NOMO-1 (cell line): ENCODE data around the gene RIC3.
A peak's percentile ranks its signal among the peaks of the same experiment; 100 is the strongest.
"Not testable (repeated sequence)": the region's sequence is repeated elsewhere in the genome, so short reads cannot be mapped to it uniquely, and the experiment has no call there.

ENCODE experiments used
- DNase-seq, 2 experiments: peaks; one replicate each; lab custom pipeline; 2025; ENCODE audit not compliant: unreplicated experiment in 2 of 2; lab: John Stamatoyannopoulos, UW

Gene RIC3

DNA sequence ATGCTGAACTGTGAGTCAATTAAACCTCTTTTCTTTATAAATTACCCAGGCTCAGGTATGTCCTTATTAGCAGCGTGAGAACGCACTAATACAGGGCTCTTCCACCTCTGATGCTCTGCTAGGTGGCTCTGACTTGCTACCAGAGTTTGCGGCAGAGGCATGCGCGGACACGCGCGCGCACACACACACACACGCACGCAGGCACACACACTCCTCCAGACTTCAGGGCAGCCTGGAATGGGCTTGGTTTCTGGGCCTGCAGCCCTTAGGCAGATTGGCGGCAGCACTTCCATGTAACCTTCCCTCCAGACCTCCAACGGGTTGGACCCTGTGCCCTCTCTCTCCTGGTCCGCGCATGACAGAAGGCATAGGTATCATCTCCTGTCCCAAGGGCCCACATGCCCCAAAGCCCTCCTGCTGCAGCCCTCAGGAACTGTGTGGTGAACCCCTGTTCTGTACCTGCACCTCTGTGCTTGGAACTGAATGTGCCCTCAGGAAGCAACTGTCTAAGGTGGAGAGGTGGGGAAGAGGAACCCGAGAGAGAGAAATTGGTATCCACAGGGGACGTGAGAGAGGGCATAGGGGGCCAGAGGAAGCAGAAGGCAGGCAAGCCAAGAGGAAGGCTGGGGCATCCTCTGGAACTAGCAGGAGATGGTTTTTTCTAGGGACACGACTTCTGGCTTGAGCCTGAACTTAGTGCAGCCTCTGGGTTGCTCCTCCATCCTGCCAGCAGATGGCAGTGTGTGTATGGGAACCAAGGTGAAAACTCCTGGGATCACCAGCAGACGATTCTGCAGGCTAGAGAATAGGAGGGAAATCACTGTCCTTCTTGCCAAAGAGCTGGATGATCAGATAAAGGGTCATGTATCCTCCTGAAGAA is 23.4 kb upstream of the RIC3 start:
- DNase-seq, result peak in 1 of 2 experiments; percentile 17

DNA sequence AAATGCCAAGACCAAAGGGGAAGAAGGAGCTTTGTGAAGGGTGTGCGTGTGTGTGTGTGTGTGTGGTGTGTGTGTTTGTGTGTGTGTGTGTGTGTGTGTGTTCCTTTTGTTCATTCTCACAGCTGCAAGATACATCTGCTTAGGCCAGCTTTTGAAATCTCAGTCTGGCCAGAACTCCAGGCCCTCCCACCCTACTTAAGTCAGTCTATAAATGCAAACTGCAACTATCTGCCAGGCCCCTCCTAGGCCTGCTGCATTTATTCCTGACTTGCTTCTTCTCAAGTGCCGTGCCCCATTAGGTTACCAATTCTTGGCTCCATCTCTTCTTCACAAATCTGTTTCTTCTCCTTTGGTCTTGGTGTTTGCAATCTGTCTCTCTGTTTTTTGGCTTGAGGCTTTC is 21.6 kb upstream of the RIC3 start:
- DNase-seq, result no peak

DNA sequence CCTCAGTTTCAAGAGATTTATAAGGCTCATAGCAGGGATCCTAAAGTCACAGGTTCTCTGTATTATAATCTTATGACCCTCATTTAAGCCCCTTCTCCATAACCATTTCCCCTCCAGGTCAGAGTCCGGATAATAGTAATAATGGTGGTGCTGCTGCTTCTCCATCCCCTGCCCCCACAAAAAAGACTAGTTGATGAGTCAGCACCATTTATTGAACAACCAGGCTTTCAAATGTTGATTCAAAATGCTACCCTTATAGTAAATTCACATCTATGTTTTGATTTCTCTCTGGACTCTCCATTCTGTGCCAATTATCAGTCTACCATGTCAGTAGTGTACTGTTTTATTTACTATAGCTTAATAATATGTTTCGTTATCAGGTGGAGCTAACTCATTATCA is 17.6 kb upstream of the RIC3 start:
- DNase-seq, result no peak

DNA sequence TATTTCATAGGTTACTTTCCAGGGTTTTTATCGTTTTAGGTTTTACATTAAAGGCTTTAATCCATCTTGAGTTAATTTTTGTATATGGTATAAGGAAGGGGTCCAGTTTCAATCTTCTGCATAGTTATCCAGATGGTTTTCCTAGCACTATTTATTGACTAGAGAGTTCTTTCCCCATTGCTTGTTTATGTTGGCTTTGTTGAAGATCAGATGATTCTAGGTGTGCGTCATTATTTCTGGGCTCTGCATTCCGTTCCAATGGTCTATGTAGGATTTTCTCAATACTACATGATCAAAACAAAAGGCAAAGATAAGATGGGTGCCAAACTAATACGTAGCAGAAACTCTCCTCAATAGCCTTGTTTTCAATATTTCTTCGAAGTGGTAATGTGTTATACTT is 14.3 kb upstream of the RIC3 start:
- no peak for DNase-seq

DNA sequence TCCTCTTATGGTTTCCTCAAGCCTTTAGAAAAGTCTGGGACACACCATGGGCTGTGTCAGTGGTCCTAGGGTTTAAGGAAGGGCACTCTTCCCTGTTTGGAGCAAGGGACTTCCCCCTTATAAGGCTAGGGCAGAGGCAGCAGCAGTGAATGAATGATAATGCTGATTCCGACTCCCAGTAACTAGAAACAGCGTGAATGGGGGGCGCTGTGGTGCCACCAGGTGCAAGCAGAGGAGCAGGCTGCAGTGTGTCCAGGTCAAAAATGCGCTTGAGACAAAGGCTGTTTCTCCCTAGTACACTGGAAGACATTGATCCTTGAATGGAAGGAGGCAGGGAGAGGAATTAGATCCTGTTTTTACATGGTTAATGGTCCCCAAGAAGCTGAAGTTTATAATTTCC is 11.6 kb upstream of the RIC3 start:
- DNase-seq, result no peak

DNA sequence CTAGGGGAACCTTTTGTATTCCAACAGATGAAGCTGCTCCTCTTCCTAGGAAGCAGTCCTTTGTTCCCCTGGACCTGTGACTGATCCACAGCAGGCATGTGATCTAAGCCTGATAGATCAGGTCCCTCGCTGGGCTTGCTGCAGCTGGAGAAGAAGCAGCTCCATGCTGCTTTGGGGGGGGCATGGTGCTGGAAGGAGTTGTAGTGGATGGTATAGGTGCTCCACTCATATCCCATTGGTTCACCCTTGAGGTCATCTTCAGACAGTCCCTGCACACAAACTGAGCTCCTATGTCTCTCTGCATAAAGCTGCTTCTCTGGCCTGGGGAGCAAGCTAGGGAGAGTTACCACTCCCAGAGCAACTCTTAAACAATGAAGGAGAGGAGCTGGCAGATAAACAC is 9.5 kb upstream of the RIC3 start:
- DNase-seq, result no peak

DNA sequence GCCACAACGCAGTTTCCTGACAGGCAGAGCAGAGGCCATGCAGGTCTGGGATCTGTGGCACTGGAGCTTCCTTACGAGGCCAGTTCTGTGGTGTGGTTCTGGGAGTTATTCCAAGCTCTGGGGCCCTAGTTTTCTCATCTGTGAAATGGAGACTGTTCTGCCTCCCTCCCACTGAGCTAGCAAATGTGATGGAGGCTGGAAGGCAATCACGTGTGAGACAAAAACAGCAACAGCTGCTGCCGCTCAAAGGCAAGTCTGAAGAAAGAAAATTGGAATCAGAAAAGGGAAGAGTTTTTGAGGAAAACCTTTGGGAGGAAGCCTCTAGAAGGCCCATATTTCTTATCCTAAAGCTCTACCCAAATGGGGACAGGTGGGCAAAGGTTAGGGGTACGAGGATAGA is 8.3 kb upstream of the RIC3 start:
- no peak for DNase-seq

DNA sequence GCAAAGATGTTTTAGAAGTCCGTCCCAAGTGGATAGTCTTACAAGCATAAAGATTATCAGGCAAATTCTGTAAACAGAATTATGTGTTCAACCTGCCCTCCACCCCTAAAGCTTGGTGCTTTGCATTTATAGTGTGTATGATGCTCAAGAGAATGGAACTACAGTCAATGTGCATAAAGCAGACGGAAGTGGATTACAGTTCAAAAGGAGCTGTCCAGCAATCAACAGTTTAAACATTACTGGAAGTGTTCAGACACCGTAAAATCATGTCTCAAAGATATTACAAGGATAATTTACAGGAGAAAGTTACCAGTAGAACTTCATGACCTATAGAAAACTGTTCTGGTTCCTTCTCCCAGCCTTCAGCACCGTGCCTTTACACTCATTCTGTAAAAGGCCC is 1.0 kb downstream of the RIC3 start:
- DNase-seq, result no peak

DNA sequence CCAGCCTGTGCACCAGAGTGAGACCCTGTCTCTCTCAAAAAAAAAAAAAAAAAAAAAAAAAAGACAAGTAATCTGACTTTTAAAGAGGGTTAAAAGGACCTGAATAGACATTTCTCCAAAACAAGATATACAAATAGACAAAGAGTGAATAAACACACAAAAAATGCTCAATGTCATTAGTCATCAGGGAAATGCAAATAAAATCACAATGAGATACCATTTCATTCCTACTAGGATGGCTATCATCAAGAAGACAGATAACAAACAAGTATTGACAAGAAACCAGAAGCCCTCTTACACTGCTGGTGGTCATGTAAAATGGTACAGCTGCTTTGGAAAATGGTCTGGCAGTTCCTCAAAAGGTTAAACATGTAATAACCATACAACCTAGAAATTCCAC is 4.1 kb downstream of the RIC3 start:
- DNase-seq, result no peak

DNA sequence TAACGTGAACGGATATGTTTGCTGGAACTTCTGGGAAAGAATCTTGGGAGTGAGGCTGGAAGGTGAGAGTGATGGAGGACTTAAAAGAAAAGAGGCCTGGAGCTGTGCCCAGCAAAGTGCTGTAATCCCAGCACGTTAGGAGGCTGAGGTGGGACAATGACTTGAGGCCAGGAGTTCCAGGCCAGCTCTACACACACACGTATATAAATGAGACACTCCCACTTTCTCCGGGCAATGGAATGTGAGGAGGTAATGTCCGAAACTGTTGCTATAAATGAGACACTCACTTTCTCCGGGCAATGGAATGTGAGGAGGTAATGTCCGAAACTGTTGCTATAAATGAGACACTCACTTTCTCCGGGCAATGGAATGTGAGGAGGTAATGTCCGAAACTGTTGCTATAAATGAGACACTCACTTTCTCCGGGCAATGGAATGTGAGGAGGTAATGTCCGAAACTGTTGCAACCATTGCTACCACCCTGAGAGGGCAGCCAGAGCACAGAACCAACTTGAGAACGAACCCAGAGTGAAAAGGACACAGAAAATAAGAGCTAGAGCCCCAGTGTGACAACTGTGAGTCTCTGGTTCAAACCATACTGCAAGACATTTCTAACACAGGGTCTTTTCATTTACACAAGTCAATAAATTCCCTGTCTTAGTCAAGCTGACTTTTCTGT is 7.1 kb downstream of the RIC3 start:
- DNase-seq, result not testable (repeated sequence)

DNA sequence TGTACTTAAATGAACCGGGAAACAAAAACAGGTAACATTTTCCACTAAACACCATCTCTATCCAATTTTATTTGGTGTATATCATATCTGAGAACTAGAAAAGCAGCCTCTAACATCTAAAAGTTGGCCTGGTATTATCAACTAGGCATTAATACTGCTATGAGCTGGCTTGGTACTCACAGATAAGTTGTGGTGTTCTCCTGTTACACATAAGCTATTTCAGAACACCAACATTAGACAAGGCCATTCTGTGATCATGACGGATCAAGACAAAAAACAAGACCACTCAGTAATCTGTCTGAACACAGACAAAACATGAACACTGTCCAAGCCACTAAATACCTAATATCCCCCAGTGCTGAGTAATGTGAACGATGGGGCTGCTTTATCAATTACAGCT is 11.9 kb downstream of the RIC3 start:
- no peak for DNase-seq

DNA sequence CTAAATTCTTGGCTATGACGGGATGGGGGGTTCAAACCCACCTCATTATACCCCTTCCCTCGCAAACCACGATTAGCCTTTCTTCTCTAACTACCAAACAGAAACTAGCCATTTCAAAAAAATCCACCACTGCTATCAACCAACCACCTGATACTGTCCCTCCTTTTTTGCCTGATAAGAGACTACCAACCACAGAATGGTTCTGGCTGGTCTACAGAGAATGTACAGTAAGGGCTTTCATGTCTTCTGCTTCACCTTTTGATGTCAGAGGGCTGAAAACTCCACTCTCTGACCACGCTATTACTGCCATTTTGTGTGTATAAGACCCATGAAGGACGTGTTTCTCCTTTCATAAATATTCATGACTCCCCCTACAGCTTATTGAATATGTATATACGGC is 19.1 kb downstream of the RIC3 start:
- DNase-seq, result no peak

DNA sequence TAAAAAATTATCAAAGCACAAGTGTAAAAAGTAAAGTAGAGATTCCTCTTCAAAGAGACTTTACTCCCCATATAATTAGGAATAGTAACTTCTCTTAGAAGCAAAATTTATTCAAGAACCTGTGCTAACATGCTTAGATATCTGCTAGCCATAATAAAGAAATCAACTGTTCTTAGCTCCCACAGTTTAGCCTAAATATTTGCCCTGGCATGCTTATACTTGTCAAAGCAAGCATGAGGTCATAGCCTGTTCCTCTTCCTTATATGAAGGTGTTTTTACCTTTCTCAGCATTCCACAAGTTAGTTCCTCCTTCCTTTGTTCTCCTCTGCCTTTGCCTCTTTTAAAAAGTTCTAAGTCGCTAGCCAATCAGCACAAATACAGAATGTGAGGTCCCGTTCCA is 30.3 kb downstream of the RIC3 start:
- no peak for DNase-seq

DNA sequence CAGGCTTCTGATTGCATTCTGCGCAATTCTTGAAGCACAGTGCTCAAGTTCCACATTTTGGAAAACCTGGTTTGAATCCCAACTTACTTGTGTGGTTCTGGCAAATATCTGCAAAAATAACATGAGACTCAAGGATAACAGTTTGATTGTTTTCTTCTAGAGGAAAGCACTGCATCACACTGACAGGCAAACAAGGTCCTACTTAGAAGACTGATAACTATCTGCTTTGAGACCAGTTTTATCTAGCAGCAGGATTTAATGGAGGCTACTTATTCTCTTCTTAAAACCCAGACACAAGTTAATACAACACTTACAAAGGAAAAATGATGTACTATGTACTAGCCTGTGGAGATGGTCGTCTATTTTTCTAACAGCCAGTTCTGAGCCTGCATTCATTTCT is 41.4 kb downstream of the RIC3 start:
- no peak for DNase-seq

DNA sequence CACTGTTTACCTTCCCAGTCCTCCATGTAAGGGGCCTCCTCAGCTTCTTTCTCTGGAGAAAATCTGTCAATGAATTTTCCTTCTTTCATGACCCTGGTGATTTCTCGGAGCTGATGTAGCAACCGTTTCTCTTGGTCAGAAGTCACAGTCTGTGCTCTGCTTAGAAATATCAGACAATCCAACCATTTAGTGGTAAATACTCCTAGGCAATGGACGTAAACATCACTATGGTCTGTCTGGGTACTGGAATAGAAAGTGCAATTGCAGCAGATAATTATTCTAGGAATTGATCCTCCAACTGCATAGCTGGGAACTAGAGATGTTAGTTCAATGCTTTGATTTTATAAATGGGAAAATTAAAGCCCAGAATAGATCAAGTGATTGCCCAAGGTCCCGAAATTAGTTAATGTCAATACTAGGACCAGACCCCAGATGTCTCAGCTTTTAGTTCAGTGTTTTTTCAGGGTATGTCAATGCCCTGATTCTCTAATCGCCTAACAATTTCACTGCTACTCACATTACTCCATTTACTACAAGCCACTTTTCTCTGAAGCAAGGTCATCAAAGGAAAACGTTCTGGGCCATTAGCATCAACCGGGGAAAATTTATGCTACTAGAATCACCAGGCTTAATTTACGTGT is 42.1 kb downstream of the RIC3 start:
- no peak for DNase-seq

DNA sequence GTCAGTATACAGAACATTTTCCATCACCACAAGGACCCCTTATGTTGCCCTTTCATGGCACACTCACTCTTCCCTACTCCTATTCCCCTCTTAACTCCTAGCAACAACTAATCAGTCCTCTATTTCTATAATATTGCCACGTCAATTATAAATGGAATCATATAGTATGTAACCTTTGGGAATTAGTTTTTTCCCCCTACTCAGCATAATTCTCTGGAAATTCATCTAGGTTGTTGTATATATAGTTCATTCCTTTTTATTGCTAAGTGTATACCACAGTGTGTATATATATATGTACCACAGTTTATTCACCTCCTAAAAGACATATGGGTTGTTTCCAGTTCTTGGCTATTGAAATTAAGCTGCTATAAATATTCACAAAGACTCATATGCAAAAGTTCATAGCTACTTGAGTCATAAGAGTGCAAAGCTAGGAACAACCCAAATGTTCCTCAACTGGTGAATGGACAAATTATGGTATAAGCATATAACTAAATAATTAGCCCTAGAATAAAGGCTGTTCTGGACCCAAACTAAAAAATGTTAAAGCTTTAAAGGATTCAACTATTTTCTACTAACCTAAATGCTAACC is 46.6 kb downstream of the RIC3 start:
- DNase-seq, result no peak

DNA sequence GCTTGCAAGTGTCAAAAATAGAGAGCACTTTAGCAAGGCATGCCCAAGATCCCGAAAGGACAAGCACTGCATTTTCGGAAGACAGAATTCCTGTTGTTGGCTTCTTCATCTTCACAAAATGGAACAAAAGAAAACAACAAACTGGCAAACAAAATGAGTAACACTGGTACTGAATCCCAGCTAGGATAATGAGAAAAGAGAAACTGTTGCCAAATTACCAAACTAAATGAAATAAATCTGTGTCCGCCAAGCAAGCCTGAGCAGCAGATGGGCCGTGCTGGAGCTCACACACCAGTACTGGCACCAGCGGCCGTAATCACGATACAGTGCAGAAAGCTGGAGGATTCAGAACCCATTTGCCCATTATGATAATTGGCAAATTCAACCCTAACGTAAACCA is 57.2 kb downstream of the RIC3 start:
- no peak for DNase-seq

DNA sequence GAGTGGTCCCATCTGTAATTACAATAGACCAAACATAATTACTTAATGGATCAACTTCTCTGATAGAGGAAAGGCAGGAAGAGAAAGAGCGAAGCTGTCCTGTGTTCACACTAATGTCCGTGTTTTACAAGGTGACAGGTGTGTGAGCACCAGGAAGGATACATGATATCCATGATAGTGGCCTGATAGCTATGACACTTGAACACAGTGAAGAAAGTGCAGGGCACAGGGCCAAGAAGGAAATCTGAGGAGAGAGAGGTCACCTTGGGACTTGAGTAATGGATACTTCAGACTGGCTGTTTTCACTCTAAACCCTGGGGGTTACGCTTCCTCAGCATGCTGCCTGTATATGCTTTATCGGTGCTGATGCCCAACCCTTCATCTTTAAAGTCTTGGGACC is 58.4 kb downstream of the RIC3 start:
- DNase-seq, result no peak

DNA sequence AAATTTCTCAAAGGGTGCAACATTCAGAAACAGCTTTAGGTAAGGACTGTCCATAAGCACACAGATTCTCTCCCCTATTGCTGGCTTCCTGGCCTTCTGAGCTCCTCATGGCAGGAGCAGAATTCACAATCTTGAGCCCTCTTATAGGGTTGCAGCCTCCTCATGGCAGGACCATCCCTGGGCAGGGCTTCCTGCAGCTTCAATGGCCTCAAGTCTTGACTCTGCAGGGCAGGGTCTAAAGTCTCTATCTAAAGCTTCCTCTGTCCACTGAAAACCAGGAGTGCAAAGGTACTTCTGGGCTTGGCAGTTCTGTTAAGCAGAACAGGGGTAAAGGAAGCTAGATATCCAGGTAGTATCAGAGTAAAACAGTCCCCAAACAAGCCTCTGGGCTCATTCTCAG is 59.1 kb downstream of the RIC3 start:
- DNase-seq, result no peak

DNA sequence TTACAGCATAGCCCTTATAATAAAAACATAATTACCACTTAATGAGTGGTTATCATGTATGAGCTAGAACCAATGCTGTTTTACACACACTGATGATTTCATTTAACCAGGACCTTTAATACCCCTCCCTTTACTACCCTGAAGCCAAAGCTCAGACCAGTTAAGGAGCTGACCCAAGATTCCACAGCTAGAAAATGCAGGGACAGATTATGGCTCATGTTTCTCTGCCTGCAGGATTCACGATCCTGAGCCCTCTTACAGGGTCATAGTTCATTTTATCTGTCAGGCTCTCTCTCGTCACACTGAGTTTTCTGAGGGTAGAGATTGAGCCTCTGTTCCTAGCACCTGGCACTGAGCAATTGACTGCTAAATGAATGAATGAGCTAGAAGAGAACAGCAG is 60.4 kb downstream of the RIC3 start:
- no peak for DNase-seq

DNA sequence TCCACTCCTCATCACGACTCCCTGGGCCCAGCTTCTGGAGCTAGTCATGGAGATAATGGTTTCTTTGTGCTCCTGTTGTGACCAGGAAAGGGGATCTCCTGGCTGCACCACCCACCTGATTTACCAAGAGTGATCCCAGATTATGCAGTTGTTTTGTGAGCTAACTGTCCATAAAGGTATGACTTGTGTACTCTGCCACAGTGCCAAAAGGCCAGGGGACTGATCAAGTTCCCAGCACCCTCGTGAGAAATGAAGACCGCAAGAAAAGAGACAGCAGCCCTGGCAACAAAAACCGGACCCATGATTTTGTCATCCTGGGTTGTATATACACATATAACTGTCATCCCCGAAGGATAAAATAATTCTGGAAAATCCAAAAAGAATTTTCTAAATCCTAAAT is 61.2 kb downstream of the RIC3 start:
- no peak for DNase-seq

DNA sequence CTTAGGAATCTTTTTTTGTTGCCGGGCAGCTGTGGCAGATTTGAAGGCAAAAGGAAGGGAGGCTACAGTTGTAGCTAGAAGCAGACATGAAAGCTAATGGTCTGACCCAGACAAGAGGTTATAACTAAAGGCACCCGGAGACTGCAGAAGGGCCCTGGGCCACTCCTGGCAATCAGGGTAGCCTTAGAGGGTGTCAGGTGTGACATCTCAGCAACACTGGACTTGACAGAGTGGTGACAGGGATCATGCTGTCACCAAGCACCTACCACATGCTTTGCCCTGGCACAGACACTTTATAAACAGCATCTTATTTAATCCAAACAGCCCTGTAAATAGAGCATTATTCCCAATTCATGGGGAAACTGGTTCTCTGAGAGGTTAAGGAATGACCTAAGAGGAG is 62.1 kb downstream of the RIC3 start:
- DNase-seq, result no peak
